Testis (tissue), 2 donors: ENCODE data around the gene SLC28A3.

ENCODE experiments used
- CTCF ChIP-seq, 3 experiments: fragments of 450-650 bp in 2 of 3; fragments of 200-600 bp in 1 of 3; sonication (generic) in 1 of 3; IDR thresholded peaks; one replicate each; pipeline ENCODE4 v1.5.1; 2016 to 2019; ENCODE audit warnings: antibody characterized with exemption in 3 of 3, mild to moderate bottlenecking in 2 of 3, moderate library complexity in 1 of 3
- POLR2A ChIP-seq: fragments of 450-650 bp; IDR thresholded peaks from one replicate; pipeline ENCODE4 v1.6.1; 2017; ENCODE audit warnings: antibody characterized with exemption, mild to moderate bottlenecking, moderate library complexity

- no peak for TF ChIP-seq CTCF (IDR thresholded peaks at IDR 0.05)
- no peak for TF ChIP-seq POLR2A
These were observed 74.4 kb downstream of the SLC28A3 start for GRCh38 chr9:84266087-84266561.
